ENCODE data around the gene ADGRD1.

ADGRD1 gene

DNA sequence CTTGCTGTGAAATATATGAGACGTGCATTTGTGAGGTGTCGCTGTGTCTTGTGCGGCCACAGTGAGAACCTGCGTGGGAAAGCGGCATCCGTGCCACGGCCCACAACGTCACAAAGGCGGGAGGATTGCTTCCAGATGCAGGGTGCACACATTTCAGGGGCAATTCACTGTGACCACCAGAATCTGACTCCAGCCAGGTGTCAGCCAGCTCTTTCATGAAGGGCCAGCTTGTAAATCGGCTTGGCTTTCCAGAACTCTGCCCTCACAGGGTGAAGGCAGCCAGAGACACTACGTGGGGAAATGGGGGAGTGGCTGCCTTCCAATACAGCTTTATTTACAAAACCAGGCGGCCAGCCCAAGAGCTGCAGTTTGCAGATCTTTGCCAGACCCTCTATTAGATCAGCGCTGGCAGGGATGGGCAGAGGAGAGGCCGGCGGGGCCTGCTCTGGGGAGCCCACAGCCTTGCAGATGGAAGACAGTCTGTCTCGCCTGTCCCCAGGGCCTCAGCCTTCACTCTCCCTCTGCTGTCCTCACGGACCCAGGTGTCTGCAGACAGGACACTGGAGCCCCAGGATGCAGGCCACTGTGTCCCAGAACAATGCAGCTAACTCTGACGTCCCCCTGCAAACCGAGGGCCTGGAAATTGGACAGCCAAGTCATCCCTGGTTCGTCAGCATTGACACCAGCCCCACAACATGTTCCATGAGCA, 53.5 kb downstream of the ADGRD1 start:
- no peak for DNase-seq (ENCODE audit: low spot score)

GRCh38 chr12:131007740-131008117, 54.0 kb downstream of the ADGRD1 start:
- DNase-seq (ENCODE audit: low spot score) = no peak

DNA sequence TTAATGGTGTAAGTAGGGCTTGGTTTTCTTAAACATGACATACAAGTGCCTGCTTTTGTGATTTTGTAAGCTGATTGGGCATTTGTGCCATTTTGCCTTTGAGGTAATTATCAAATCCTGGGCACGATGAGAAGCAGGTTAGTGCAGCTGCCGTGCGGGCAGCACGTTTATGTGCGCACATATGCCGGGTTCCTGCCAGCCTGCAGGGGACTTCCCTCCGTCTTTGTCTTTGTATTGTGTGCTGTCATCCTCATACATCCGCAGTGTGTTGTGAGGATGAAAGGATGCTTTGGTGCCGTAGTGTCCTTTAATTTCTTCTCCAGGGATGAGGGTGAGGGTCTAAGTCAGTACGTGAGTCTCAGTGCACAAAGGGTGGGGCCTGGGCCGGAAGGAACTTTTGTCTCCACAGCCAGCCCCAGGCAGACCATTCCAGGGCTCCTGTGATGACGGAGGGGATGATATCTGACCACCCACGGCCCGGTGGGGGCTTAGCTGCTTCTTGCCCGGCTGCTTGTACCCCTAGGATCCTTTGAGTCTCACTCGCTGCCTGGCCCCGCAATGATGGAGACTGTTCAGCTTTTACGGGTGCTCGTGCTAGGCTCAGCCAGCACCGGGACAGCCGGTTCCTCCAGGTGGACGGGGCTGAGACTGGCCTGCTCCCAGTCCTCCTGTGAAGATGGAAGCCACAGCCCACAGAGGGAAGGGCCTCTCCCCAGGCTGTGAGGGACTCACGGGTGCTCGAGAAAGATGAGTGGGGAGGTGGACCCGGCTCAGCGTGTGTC, 54.6 kb downstream of the ADGRD1 start:
- DNase-seq (ENCODE audit: low spot score) = no peak

DNA sequence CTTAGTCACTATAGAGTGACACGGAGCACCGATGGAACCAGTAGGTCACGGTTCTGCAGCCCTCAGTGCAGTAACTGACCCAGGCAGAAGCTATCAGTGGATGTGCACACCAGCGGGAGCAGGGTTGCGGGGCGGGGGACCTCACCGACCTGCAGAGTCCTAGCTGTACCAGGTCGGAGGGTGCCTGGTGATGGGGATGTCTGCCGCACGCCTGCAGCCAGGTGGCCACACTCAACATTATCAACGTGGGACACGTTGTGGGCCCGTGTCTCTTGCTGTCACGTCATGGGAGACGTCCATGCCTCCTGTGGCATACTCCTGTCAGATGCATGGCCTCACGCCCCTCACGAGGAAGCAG, 55.2 kb downstream of the ADGRD1 start:
- DNase-seq (ENCODE audit: low spot score) = no peak

DNA sequence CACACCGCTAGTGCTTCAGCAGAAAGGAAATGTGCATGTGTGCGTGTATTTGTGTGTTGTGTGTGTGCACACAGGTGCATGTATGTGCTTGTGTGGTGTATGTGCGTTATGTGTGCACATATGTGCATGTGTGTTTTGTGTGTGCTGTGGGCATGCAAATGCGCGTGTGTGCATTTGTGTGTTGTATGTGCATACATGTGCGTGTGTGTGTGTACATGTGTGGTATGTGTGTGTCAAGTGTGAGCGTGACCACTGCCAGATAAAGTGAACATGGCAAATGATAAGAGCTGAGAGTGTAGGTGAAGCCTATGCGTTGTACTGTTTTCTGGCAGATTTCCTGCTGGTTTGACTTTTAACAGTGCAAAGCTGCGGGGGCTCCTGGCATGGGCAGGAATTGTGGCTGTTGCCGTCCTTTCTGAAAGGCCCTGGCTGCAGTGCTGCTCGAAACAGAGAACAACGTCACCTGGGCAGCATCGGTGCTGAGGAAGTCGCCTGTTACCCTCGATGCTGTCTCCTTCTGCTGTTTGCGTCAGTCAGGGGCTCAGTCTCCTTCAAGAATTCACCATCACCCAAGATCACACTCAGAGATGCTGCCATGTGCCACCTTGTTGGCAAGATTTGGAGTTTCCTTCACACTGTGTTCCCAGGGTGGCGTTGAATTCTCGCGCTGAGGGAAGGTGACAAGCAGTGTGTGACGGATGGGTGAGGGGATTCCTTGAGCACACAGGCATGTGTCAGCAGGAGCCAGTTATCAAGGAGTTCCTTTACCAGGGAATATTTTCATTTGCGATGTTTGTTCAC, 56.1 kb downstream of the ADGRD1 start:
- DNase-seq (ENCODE audit: low spot score) = no peak

- no peak for DNase-seq (ENCODE audit: low spot score)
Observed at GRCh38 chr12:131010396-131011131, 56.9 kb downstream of the ADGRD1 start.

- peak; percentile 76 for DNase-seq (ENCODE audit: low spot score)
Observed at GRCh38 chr12:131011165-131012079, 57.7 kb downstream of the ADGRD1 start.

- DNase-seq (ENCODE audit: low spot score) = no peak
Observed at GRCh38 chr12:131012279-131013069, 58.8 kb downstream of the ADGRD1 start.

DNA sequence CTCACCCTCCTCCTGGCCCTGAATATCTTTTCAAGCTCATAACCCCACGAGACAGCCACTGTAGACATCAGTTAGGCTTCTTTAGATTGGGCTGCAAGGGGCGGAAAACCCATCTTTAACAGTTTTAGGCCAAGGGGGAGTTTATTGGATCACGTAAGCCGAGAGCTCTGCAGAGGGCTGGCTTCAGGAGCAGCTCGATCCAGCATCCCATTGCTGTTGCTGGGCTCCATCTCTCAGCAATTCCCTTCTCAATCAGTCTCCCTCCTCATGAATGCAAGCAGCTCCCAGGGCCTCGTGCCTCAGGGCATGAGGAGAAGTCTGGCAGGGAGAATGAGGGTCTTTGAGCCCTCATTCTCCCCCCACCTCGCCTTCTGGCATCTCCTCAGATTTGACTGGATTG, 59.4 kb downstream of the ADGRD1 start:
- DNase-seq (ENCODE audit: low spot score) = no peak

- DNase-seq (ENCODE audit: low spot score) = no peak
Observed at GRCh38 chr12:131014343-131014742, 60.6 kb downstream of the ADGRD1 start.

DNA sequence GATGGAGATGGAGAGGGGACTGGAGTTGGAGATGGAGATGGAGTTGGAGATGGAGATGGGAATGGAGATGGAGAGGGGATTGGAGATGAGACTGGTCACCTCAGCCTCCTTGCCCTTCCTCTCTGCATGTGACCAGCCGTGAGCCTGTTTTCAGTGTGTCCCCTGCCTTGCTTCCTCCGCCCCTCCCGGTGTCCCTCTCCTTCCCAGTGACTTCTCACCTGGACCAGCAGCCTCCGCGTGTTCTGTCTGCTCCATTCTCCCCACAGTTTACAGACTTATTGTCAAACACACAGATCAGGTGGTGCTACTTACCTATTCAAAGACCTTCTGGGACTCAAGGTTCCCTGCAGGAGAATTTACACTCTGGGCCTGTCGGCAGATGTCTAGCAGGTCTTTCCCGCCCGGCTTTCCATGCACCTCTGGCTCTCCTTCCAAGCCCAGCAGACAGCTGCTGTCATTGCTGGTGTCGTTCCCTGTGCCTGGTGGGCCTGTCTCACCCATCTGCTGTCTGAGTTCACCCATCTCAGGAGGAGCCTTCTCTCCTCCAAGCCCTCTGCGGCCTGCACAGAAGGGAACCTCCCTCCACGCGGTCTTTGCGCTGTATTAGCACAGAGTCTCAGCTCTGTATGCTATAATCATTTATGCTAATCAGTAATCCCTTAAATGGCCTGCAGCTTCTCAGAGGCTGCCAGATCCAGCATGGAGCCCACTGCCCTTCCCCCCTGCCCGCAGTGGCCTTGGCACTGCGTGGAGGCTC, 62.1 kb downstream of the ADGRD1 start:
- no peak for DNase-seq (ENCODE audit: low spot score)

GRCh38 chr12:131017477-131017991, 63.8 kb downstream of the ADGRD1 start:
- no peak for DNase-seq (ENCODE audit: low spot score)

- no peak for DNase-seq (ENCODE audit: low spot score)
Observed at GRCh38 chr12:131018019-131018620, 64.4 kb downstream of the ADGRD1 start.

- DNase-seq (ENCODE audit: low spot score) = no peak
Observed at GRCh38 chr12:131018808-131019397, 65.2 kb downstream of the ADGRD1 start.

- DNase-seq (ENCODE audit: low spot score) = no peak
Observed at GRCh38 chr12:131020326-131021153, 66.8 kb downstream of the ADGRD1 start.

GRCh38 chr12:131021154-131021541, 67.4 kb downstream of the ADGRD1 start:
- DNase-seq (ENCODE audit: low spot score) = no peak

DNA sequence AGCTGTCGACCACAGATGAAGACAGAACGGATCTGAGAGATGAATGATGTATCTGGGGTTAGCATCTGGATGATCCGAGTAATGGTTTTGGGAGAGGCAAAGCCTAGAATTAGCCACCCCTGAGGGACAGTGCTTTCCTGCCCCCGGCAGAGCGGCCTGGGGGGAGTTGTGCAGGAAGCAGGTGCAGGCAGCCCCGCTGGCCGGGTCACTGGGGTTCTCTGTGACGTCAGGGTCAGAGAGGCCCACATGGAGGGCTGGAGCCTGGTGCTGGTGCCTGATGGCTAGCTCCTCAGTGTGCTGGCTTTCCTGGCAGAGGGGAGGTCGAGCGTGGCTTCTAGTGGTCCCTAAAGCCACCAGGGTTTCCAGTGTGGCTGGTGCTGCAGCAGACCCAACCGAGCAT, 70.3 kb downstream of the ADGRD1 start:
- DNase-seq (ENCODE audit: low spot score) = no peak

DNA sequence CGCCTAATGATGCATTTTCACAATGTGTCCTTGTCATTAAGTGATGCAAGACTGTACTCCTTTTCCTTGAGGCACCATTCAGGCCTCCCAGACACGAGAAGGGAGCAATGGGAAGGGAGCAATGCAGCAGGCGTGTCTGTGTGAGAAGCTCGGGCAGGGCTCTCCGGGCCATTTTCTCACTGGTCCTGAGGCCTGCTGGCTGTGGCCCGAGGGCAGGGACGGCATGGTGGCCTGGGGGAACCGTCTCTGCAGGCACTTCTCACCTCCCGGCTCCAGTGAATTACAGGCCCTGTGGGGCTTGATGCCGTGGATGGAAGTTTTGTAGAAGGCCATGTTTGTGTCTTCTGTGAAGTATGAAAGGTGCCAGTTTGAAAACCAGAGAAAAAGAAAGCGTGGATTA, 71.0 kb downstream of the ADGRD1 start:
- DNase-seq (ENCODE audit: low spot score) = no peak
